PC-3 (cell line): ENCODE measurements around the gene MINDY4B. TPM values are rescaled to one million over a fixed set of nuclear protein-coding genes. Genes with fewer than 3 reads are reported as not detected.

Experiments used
- ATAC-seq: fragments of 200-7000 bp; cut with Tn5 transposase; 2 replicates; pipeline ENCODE4 v1.9.1; 2020; ENCODE audit warnings: mild to moderate bottlenecking, moderate library complexity
- BruUV-seq: library from RNA; stranded (reverse); fragments of 400-500 nt; replicated peaks from 2 replicates; lab custom pipeline; 2021; lab: Mats Ljungman, UMichigan
- CTCF ChIA-PET: fragments of 300-600 bp; sonication (Branson Sonifier 250); formaldehyde crosslinking; loops from one replicate; lab custom pipeline; 2022; ENCODE audit warnings: antibody characterized with exemption; lab: Charles Lee
- POLR2A ChIA-PET: fragments of 300-600 bp; sonication (Branson Sonifier 250); formaldehyde crosslinking; loops from one replicate; lab custom pipeline; 2022; ENCODE audit warnings: antibody characterized with exemption; ENCODE audit not compliant: unreplicated experiment; lab: Charles Lee
- DNase-seq: peaks from one replicate; pipeline ENCODE4 v3.0.0-alpha.2; 2015
- H2AFZ ChIP-seq: fragments of 300-600 bp; sonication (generic); 2 replicates; pipeline ENCODE4 v1.6.0; 2016; ENCODE audit warnings: antibody characterized with exemption, low read length
- H3F3A ChIP-seq: fragments of 300-600 bp; sonication (generic); one replicate; pipeline ENCODE4 v1.6.0; 2017; ENCODE audit warnings: antibody characterized with exemption, low read length, control low read depth, mild to moderate bottlenecking; ENCODE audit not compliant: unreplicated experiment
- H3K27ac ChIP-seq: fragments of 300-600 bp; sonication (generic); 2 replicates; pipeline ENCODE4 v1.5.1; 2016; ENCODE audit warnings: mild to moderate bottlenecking, low read length
- H3K27me3 ChIP-seq: fragments of 300-600 bp; sonication (generic); 2 replicates; pipeline ENCODE4 v1.6.1; 2016; ENCODE audit warnings: low read length, mixed read lengths
- H3K36me3 ChIP-seq: fragments of 300-600 bp; sonication (generic); 2 replicates; pipeline ENCODE4 v1.6.1; 2016; ENCODE audit warnings: low read depth, mixed run types, low read length, mixed read lengths
- H3K4me1 ChIP-seq: fragments of 300-600 bp; sonication (generic); 2 replicates; pipeline ENCODE4 v1.5.1; 2016; ENCODE audit warnings: low read length; ENCODE audit not compliant: insufficient read depth
- H3K4me2 ChIP-seq: fragments of 300-600 bp; sonication (generic); 2 replicates; pipeline ENCODE4 v1.6.0; 2016; ENCODE audit warnings: low read length
- H3K4me3 ChIP-seq: fragments of 300-600 bp; sonication (generic); 2 replicates; pipeline ENCODE4 v1.5.1; 2016; ENCODE audit warnings: mild to moderate bottlenecking, low read length, mixed read lengths
- H3K79me2 ChIP-seq: fragments of 300-600 bp; sonication (generic); 2 replicates; pipeline ENCODE4 v1.6.1; 2017; ENCODE audit warnings: low read length, mixed read lengths
- H3K9ac ChIP-seq: fragments of 300-600 bp; sonication (generic); 2 replicates; pipeline ENCODE4 v1.6.0; 2016; ENCODE audit warnings: mild to moderate bottlenecking, low read length
- H3K9me2 ChIP-seq: fragments of 300-600 bp; sonication (generic); replicated peaks from 2 replicates; pipeline ENCODE4 v1.6.1; 2016; ENCODE audit warnings: mixed run types, low read length, mixed read lengths
- H3K9me3 ChIP-seq: fragments of 300-600 bp; sonication (generic); 2 replicates; pipeline ENCODE4 v1.6.1; 2016; ENCODE audit warnings: low read length, mixed read lengths
- H4K20me1 ChIP-seq: fragments of 300-600 bp; sonication (generic); 2 replicates; pipeline ENCODE4 v1.6.1; 2016; ENCODE audit warnings: low read length, mixed read lengths
- EZH2 ChIP-seq: fragments of 300-600 bp; sonication (generic); IDR thresholded peaks from one replicate; pipeline ENCODE4 v1.6.1; 2017; ENCODE audit warnings: antibody characterized with exemption, mild to moderate bottlenecking, low read length; ENCODE audit not compliant: unreplicated experiment
- EZH2phosphoT487 ChIP-seq: fragments of 300-600 bp; sonication (generic); IDR thresholded peaks from 2 replicates; pipeline ENCODE4 v1.6.1; 2018; ENCODE audit warnings: mild to moderate bottlenecking, antibody characterized with exemption, low read length, borderline replicate concordance
- intact Hi-C: fragments of 100-400 bp; cut with micrococcal nuclease; formaldehyde crosslinking; loops from 2 replicates; pipeline ENCODE4 v1.9.0; 2023
- total RNA-seq: library from RNA; depleted of rRNA; stranded (reverse); fragments of >200 nt; gene quantifications from 2 replicates; pipeline ENCODE4 v1.2.3, GENCODE V29; 2014; rRNA removed
- TF ChIP-seq, protein P1 (sequence below): fragments of 300-600 bp; sonication (generic); conservative IDR thresholded peaks from 2 replicates; pipeline ENCODE4 v1.5.1; 2017; ENCODE audit warnings: antibody characterized with exemption, low read depth, mild to moderate bottlenecking, low read length

Gene MINDY4B
- total RNA-seq, 1 experiment from 2014 or later, result not detected

GRCh38 chr3:150822636-150823035 is 82.6 kb downstream of the MINDY4B start:
- ATAC-seq (no peak), DNase-seq (no peak)
- Histone ChIP-seq H3K9me3 (no peaks in the 10 kb centered on the region), H4K20me1 (no peaks in the 10 kb centered on the region), H3F3A (no peaks in the 10 kb centered on the region), H3K9me2 (no peaks in the 10 kb centered on the region), H3K27ac (no peak overlapping the region), H3K4me3 (no peak overlapping the region), H3K4me2 (no peak overlapping the region), H3K79me2 (no peaks in the 10 kb centered on the region), H3K9ac (no peak overlapping the region), H3K36me3 (no peaks in the 10 kb centered on the region), H3K27me3 (no peaks in the 10 kb centered on the region), H2AFZ (no peak overlapping the region), H3K4me1 (no peaks in the 10 kb centered on the region)
- ChIA-PET CTCF (no interaction called here), POLR2A (no interaction called here)
- intact Hi-C loops, result no loop called here
- TF ChIP-seq EZH2, result no peak
- no peak for TF ChIP-seq EZH2phosphoT487
- TF ChIP-seq, protein P1, sequence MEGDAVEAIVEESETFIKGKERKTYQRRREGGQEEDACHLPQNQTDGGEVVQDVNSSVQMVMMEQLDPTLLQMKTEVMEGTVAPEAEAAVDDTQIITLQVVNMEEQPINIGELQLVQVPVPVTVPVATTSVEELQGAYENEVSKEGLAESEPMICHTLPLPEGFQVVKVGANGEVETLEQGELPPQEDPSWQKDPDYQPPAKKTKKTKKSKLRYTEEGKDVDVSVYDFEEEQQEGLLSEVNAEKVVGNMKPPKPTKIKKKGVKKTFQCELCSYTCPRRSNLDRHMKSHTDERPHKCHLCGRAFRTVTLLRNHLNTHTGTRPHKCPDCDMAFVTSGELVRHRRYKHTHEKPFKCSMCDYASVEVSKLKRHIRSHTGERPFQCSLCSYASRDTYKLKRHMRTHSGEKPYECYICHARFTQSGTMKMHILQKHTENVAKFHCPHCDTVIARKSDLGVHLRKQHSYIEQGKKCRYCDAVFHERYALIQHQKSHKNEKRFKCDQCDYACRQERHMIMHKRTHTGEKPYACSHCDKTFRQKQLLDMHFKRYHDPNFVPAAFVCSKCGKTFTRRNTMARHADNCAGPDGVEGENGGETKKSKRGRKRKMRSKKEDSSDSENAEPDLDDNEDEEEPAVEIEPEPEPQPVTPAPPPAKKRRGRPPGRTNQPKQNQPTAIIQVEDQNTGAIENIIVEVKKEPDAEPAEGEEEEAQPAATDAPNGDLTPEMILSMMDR, result no peak
- BruUV-seq, result no TSS peak

Other genes starting within 250 kb of the MINDY4B start
- not detected in 2 replicates for gene ERICH6, start 201.5 kb downstream of the MINDY4B start, total RNA-seq
- gene SIAH2, start 142.3 kb downstream of the MINDY4B start, total RNA-seq, result 37.8 and 51.8 TPM in 2 replicates
- gene CLRN1, start 67.3 kb upstream of the MINDY4B start, total RNA-seq, result not detected in 2 replicates
- gene MED12L, start 180.2 kb upstream of the MINDY4B start, total RNA-seq, result 0.55 and 0.92 TPM in 2 replicates